ENCODE data around the gene FREM1. TPM values are rescaled to one million over a fixed set of nuclear protein-coding genes. Genes with fewer than 3 reads are reported as not detected.

Gene FREM1, protein sequence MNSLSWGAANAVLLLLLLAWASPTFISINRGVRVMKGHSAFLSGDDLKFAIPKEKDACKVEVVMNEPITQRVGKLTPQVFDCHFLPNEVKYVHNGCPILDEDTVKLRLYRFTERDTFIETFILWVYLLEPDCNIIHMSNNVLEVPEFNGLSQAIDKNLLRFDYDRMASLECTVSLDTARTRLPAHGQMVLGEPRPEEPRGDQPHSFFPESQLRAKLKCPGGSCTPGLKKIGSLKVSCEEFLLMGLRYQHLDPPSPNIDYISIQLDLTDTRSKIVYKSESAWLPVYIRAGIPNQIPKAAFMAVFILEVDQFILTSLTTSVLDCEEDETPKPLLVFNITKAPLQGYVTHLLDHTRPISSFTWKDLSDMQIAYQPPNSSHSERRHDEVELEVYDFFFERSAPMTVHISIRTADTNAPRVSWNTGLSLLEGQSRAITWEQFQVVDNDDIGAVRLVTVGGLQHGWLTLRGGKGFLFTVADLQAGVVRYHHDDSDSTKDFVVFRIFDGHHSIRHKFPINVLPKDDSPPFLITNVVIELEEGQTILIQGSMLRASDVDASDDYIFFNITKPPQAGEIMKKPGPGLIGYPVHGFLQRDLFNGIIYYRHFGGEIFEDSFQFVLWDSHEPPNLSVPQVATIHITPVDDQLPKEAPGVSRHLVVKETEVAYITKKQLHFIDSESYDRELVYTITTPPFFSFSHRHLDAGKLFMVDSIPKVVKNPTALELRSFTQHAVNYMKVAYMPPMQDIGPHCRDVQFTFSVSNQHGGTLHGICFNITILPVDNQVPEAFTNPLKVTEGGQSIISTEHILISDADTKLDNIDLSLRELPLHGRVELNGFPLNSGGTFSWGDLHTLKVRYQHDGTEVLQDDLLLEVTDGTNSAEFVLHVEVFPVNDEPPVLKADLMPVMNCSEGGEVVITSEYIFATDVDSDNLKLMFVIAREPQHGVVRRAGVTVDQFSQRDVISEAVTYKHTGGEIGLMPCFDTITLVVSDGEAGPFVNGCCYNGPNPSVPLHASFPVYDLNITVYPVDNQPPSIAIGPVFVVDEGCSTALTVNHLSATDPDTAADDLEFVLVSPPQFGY (N-terminal part only)
- total RNA-seq (2022; extraction: Qiagen RNA extraction; ENCODE audit: low read depth), result not detected in 5 replicates

DNA sequence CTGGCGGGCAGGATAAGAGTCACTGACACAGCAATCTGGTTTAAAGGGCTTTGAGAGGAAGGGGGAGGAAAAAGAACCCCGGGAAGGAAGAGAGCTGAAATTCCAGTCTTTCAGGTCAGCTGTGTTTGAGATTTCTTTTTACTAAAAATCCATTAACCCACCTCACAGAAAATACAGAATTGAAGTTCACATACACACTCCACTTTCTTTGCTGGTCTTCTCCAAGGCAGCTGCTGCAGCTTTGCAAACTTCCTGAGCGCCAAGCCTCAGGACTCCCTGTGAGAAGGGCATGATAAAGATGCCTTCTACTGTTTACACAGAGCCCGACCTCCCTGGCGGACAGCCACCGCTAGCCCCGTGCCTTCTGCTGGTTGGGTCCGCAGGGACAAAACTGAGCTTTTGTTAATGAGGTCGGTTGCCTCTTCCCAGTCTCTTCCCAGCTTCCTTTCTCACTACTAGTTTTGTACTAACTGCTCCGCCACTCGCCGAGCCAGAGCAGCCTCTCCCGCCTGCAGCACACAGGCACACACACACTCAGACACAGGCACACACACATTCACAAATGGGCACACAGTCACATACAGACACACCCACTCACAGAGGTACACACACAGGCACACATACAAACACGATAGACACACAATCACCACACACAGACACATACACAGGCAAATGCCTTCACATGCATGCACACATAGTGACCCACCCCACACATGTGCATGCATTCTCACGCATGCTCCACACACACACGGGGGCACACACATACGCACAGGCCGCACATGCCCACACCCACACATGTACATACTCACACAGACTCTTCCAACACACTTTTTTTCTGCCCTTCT is at the start of gene FREM1:
TSS of gene FREM1 (minus strand) at position 468 of the 845 bp plus-strand sequence. CDS start 41,451 bp downstream, outside the sequence.

DNA sequence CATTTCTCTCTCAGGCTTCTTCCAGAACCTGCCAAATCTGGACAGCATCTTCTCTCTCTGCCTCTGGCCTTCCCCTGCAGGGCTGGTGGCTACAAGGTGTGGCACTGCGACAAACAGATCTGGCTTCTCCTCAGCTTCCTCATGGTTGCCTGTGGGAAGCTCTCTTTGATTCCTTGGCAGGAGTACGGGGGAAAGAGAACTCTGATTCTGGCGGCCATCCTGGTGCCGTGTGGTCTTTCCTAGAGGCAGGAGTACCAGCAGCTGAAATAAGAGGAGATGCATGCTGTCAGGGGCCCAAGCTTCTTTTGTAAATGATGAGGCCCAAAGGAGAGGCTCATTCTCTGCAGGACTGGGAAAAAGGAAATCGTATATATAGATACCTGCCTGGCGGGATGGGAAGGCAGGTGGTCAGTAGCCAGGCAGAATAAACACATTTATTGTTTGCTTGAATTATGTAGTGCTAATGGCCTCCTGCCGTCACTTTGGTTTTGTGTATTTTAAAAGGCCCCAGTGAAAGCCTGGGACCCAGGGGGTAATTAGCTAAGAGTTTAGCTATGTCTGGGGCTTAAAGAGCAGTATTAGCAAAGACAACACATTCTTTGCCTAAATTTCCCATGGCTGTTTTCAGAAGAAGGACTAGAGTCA is 187.7 kb downstream of the FREM1 start, which contains the start of gene CER1:
TSS of gene CER1 (minus strand) at position 343 of the 645 bp plus-strand sequence. CDS start at position 282, 61 bp downstream.

DNA sequence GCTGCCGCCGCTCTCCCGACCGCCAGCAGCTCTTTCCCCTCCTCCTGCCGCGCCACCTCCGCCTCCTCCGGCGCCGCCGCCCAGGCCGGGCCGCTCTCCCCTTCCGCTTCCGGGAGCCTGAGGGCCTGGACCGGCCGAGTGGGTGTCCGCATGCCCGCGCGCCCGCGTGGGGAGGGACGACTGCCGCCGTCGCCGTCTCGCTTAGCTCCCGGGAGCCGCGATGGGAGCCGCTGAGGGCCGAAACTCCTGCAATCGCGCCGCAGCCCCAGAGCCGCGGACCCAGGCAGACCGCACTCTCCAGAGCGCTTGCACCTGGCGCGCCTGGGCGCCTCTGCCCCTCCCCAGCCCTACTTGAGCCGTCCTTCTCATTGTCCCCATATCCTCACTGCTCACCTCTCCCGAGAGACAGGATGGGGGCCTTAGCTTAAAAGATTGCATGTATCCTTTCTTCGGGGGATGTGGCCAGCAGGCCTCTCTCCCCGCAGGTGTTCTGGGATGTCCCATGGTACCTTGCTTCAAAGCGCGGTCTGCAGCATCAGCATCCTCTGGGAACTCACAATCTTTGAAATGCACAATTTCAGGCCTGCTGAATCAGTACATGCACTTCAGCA is 216.9 kb downstream of the FREM1 start, which contains the start of gene ZDHHC21:
TSS of gene ZDHHC21 (minus strand) at position 182 of the 611 bp plus-strand sequence. CDS start 19,092 bp downstream, outside the sequence.

Other genes starting within 250 kb of the FREM1 start
- gene ZDHHC21, start 217.0 kb downstream of the FREM1 start, total RNA-seq (2022; extraction: Qiagen RNA extraction; ENCODE audit: low read depth), result 2.1 to 4.5 TPM (median 2.6 TPM) in 5 replicates
- gene CER1, start 187.7 kb downstream of the FREM1 start, total RNA-seq (2022; extraction: Qiagen RNA extraction; ENCODE audit: low read depth), result not detected in 5 replicates

All from A549 treated with CpdA at 1 μM for 4 hours (cell line).